Calu3 (cell line): ENCODE results near the gene BCAR1. TPM values are rescaled to one million over a fixed set of nuclear protein-coding genes. Genes with fewer than 3 reads are reported as not detected.

Source experiments
- BruUV-seq: library from RNA; stranded (reverse); fragments of 400-500 nt; replicated peaks from 2 replicates; lab custom pipeline; 2021; lab: Mats Ljungman, UMichigan
- CTCF ChIA-PET: fragments of 300-600 bp; sonication (Branson Sonifier 250); formaldehyde crosslinking; loops from one replicate; lab custom pipeline; 2022; ENCODE audit warnings: antibody characterized with exemption; lab: Charles Lee
- DNase-seq: peaks from one replicate; pipeline ENCODE4 v3.0.0; 2022
- H3K27ac Mint-ChIP-seq: one replicate; pipeline ENCODE4 v1.8.0; 2022; ENCODE audit warnings: mixed read lengths; ENCODE audit not compliant: unreplicated experiment
- H3K27me3 Mint-ChIP-seq: one replicate; pipeline ENCODE4 v1.8.0; 2022; ENCODE audit warnings: mixed read lengths; ENCODE audit not compliant: unreplicated experiment
- H3K36me3 Mint-ChIP-seq: one replicate; pipeline ENCODE4 v1.8.0; 2022; ENCODE audit warnings: mild to moderate bottlenecking, moderate library complexity, mixed read lengths; ENCODE audit not compliant: insufficient read depth, unreplicated experiment
- H3K4me1 Mint-ChIP-seq: one replicate; pipeline ENCODE4 v1.8.0; 2022; ENCODE audit warnings: mild to moderate bottlenecking, low read depth, mixed read lengths; ENCODE audit not compliant: unreplicated experiment
- H3K4me3 Mint-ChIP-seq: one replicate; pipeline ENCODE4 v1.8.0; 2022; ENCODE audit warnings: mild to moderate bottlenecking, low read depth, moderate library complexity, mixed read lengths; ENCODE audit not compliant: unreplicated experiment
- H3K9me3 Mint-ChIP-seq: one replicate; pipeline ENCODE4 v1.8.0; 2022; ENCODE audit warnings: low read depth, mixed read lengths; ENCODE audit not compliant: unreplicated experiment
- CTCF ChIP-seq: fragments of 200-600 bp; IDR thresholded peaks from one replicate; pipeline ENCODE4 v1.8.0; 2022; ENCODE audit warnings: antibody characterized with exemption; ENCODE audit not compliant: unreplicated experiment
- intact Hi-C: fragments of 100-400 bp; cut with micrococcal nuclease; formaldehyde crosslinking; loops from one replicate; pipeline ENCODE4 v1.10.0; 2022; ENCODE audit not compliant: unreplicated experiment
- total RNA-seq: library from RNA; stranded (reverse); gene quantifications from 2 replicates; pipeline ENCODE4 v1.2.3, GENCODE V29; 2022

Gene BCAR1
- total RNA-seq, 1 experiment from 2014 or later, result 153 TPM

DNA sequence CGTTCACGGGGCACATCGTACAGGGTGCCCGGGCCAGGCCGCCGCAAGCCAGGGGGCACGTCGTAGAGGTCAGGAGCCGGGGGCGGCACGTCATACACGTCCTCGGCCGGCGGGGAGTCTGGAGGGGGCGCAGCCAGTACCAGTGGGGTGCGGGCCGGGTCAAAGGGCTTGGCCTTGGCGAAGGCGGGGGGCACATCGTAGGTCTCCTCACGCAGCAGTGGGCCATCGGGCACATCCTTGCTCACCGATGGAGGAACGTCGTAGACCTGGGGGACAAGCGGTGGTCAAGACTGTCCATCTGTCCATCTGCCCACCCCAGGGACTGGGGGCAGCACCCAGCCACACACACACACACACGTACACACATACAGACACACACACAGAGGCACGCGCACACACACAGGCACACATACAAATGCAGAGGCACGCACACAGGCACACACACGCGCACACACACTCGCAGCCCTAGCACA is 15.7 kb downstream of the BCAR1 start:
- DNase-seq, result no peak
- no peaks in the 10 kb centered on the region for H3K9me3 Mint-ChIP-seq
- no peak overlapping the region for H3K4me3 Mint-ChIP-seq
- peaks cover 83% of the 10 kb centered on the region for H3K36me3 Mint-ChIP-seq
- CTCF ChIA-PET, result interaction anchor here (0.9 to 1.0 kb wide), 2 partner anchors 9 to 77 kb away, joined by 3 to 4 read pairs; no protein-coding TSS in a partner anchor
- TF ChIP-seq CTCF, result no peak
- BruUV-seq, result no TSS peak
- H3K27ac Mint-ChIP-seq, result peak overlapping the region; percentile 34
- H3K27me3 Mint-ChIP-seq, result no peaks in the 10 kb centered on the region
- peaks cover 35% of the 10 kb centered on the region for H3K4me1 Mint-ChIP-seq
- intact Hi-C loops, result no loop called here

- no peaks in the 10 kb centered on the region for H3K9me3 Mint-ChIP-seq
- H3K27ac Mint-ChIP-seq, result peak overlapping the region; percentile 1
- no peak for TF ChIP-seq CTCF
- no peaks in the 10 kb centered on the region for H3K27me3 Mint-ChIP-seq
- intact Hi-C loops, result loop anchor here (5.0 kb wide), 1 partner anchor 72 kb away; no protein-coding TSS in a partner anchor
- peaks cover 29% of the 10 kb centered on the region for H3K4me1 Mint-ChIP-seq
- no TSS peak for BruUV-seq
- CTCF ChIA-PET, result interaction anchor here (0.7 to 1.6 kb wide), 3 partner anchors 15 to 33 kb away, joined by 3 to 16 read pairs (median 4); no protein-coding TSS in a partner anchor
- H3K4me3 Mint-ChIP-seq, result no peak overlapping the region
- no peak for DNase-seq
- peaks cover 83% of the 10 kb centered on the region for H3K36me3 Mint-ChIP-seq
Observed at GRCh38 chr16:75234856-75235696, 16.3 kb downstream of the BCAR1 start.

DNA sequence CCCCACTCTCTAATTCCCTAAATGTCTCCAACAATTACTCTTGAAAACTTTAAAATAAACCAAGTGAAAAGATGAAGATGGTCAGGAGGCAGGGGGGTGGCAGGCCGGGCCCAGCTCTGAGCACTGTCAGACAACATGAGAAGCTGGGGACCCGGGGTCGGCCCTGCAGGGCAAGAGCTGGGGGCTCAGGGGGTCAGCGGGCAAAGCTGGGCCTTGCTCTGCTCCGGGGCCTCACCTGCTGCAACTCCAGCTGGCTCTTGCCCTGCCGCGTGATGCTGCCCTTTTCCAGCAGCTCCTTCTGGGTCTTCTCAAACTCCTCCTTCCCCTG is 17.8 kb downstream of the BCAR1 start:
- H3K36me3 Mint-ChIP-seq, result peaks cover 83% of the 10 kb centered on the region
- no peak overlapping the region for H3K4me3 Mint-ChIP-seq
- H3K27ac Mint-ChIP-seq, result peak overlapping the region; percentile 39
- TF ChIP-seq CTCF, result no peak
- no peaks in the 10 kb centered on the region for H3K9me3 Mint-ChIP-seq
- H3K4me1 Mint-ChIP-seq, result peaks cover 14% of the 10 kb centered on the region
- DNase-seq, result no peak
- no TSS peak for BruUV-seq
- intact Hi-C loops, result loop anchor here (1.0 to 5.0 kb wide), 2 partner anchors 74 to 152 kb away; no protein-coding TSS in a partner anchor
- no peaks in the 10 kb centered on the region for H3K27me3 Mint-ChIP-seq
- CTCF ChIA-PET, result interaction anchor here (0.6 to 1.7 kb wide), 13 partner anchors 9 to 179 kb away, joined by 3 to 26 read pairs (median 4); no protein-coding TSS in a partner anchor

- no peak for TF ChIP-seq CTCF
- Mint-ChIP-seq H3K27me3 (no peaks in the 10 kb centered on the region), H3K27ac (peak overlapping the region; percentile 39), H3K36me3 (peaks cover 95% of the 10 kb centered on the region), H3K9me3 (no peaks in the 10 kb centered on the region), H3K4me3 (no peak overlapping the region), H3K4me1 (peaks cover 23% of the 10 kb centered on the region)
- BruUV-seq, result no TSS peak
- no peak for DNase-seq
- intact Hi-C loops, result loop anchor here (5.0 kb wide), 1 partner anchor 76 kb away; no protein-coding TSS in a partner anchor
- CTCF ChIA-PET, result no interaction called here
Observed at GRCh38 chr16:75231570-75231969, 19.9 kb downstream of the BCAR1 start.
